K562 (cell line): ENCODE data around the gene UFC1. TPM values are rescaled to one million over a fixed set of nuclear protein-coding genes. Genes with fewer than 3 reads are reported as not detected.

Experiments used
- ASH1L ChIP-seq: fragments of 450-650 bp; IDR thresholded peaks from 2 replicates; pipeline ENCODE4 v1.6.1; 2018; ENCODE audit warnings: borderline replicate concordance, mild to moderate bottlenecking, low read depth; ENCODE audit not compliant: partially characterized antibody
- DPF2 ChIP-seq: fragments of 450-650 bp; IDR thresholded peaks from 2 replicates; pipeline ENCODE4 v1.6.1; 2016
- EHMT2 ChIP-seq: fragments of 450-650 bp; IDR thresholded peaks from 2 replicates; pipeline ENCODE4 v1.6.1; 2018; ENCODE audit warnings: antibody characterized with exemption
- FOXA3 ChIP-seq, 2 experiments: fragments of 450-650 bp in 1 of 2; sonication (generic) in 1 of 2; formaldehyde crosslinking; IDR thresholded peaks in 1 of 2; conservative IDR thresholded peaks in 1 of 2; 2 replicates each; pipeline versions ENCODE4 v1.4.0 to v1.8.0; 2020 to 2022; ENCODE audit warnings: mild to moderate bottlenecking in 2 of 2, missing genetic modification reagents in 1 of 2
- GATAD2A ChIP-seq: fragments of 450-650 bp; IDR thresholded peaks from 2 replicates; pipeline ENCODE4 v1.6.1; 2017
- HBP1 ChIP-seq: fragments of 450-650 bp; formaldehyde crosslinking; IDR thresholded peaks from 2 replicates; pipeline ENCODE4 v1.4.0; 2022; ENCODE audit warnings: missing genetic modification characterization
- MLLT1 ChIP-seq, 2 experiments: fragments of 450-650 bp; IDR thresholded peaks; 2 replicates each; pipeline ENCODE4 v1.6.1; 2016
- NBN ChIP-seq: fragments of 450-650 bp; IDR thresholded peaks from 2 replicates; pipeline ENCODE4 v1.6.1; 2016; ENCODE audit warnings: low read depth, mild to moderate bottlenecking
- NCOA1 ChIP-seq: fragments of 450-650 bp; IDR thresholded peaks from 2 replicates; pipeline ENCODE4 v1.6.1; 2016; ENCODE audit warnings: low read depth
- NRF1 ChIP-seq, 2 experiments: fragments of 450-650 bp; IDR thresholded peaks in 1 of 2; conservative IDR thresholded peaks in 1 of 2; 2 replicates each; pipeline ENCODE4 v1.6.1; 2014; ENCODE audit warnings: mild to moderate bottlenecking in 2 of 2
- SMAD2 ChIP-seq: fragments of 150-350 bp; IDR thresholded peaks from 2 replicates; pipeline ENCODE4 v1.6.1; 2014; ENCODE audit warnings: low read depth, mild to moderate bottlenecking, low read length
- SMARCA4 ChIP-seq: fragments of 450-650 bp; IDR thresholded peaks from 2 replicates; pipeline ENCODE4 v1.6.1; 2016
- SNIP1 ChIP-seq: fragments of 450-650 bp; IDR thresholded peaks from 2 replicates; pipeline ENCODE4 v1.7.1; 2017; ENCODE audit warnings: low read depth, mild to moderate bottlenecking
- STAG1 ChIP-seq: sonication (generic); formaldehyde crosslinking; IDR thresholded peaks from 2 replicates; pipeline ENCODE4 v1.5.0; 2020; ENCODE audit warnings: missing genetic modification reagents, borderline replicate concordance
- TOE1 ChIP-seq, 2 experiments: fragments of 450-650 bp in 1 of 2; sonication (generic) in 1 of 2; formaldehyde crosslinking in 1 of 2; IDR thresholded peaks; 2 replicates each; pipeline versions ENCODE4 v1.7.1 to v1.8.0; 2016 to 2022; ENCODE audit warnings: borderline replicate concordance in 2 of 2, mild to moderate bottlenecking in 2 of 2, antibody characterized with exemption in 1 of 2, inconsistent platforms in 1 of 2, low read depth in 1 of 2, missing genetic modification reagents in 1 of 2, moderate library complexity in 1 of 2
- ZBTB11 ChIP-seq, 3 experiments: fragments of 200-800 bp in 1 of 3; fragments of 250-450 bp in 1 of 3; fragments of 450-650 bp in 1 of 3; sonication (Bioruptor Pico) in 1 of 3; sonication (Bioruptor generic) in 1 of 3; formaldehyde crosslinking in 1 of 3; IDR thresholded peaks; 2 replicates each; pipeline versions ENCODE4 v1.6.1 to v1.8.0; 2016 to 2022; ENCODE audit warnings: mild to moderate bottlenecking in 2 of 3, missing genetic modification characterization in 2 of 3, missing compliant biosample characterization in 1 of 3, moderate library complexity in 1 of 3
- ZBTB2 ChIP-seq: fragments of 450-650 bp; IDR thresholded peaks from 2 replicates; pipeline ENCODE4 v1.6.1; 2016; ENCODE audit warnings: antibody characterized with exemption
- ZKSCAN1 ChIP-seq: fragments of 150-350 bp; IDR thresholded peaks from 2 replicates; pipeline ENCODE4 v1.6.1; 2016; ENCODE audit warnings: low read depth, low read length
- ZNF76 ChIP-seq: fragments of 250-450 bp; sonication (Bioruptor Pico); IDR thresholded peaks from 2 replicates; pipeline ENCODE4 v1.4.0; 2020; ENCODE audit warnings: mild to moderate bottlenecking, moderate library complexity, borderline replicate concordance
- polyA plus RNA-seq, 8 experiments: library from polyadenylated mRNA; depleted of rRNA in 4 of 8; stranded (reverse) in 5 of 8; unstranded in 3 of 8; fragments of >200 nt; fragmentation: Nextera tagmentation in 2 of 8; fragmentation: Illumina TruSeq in 1 of 8; extraction: Ambion mirVana in 2 of 8; extraction: Trizol in 1 of 8; gene quantifications; 2 replicates each; pipeline versions ENCODE4 v1.2.1 to v1.2.3, GENCODE V29; 2011 to 2014; ENCODE audit warnings: inconsistent platforms in 1 of 8, missing spikeins in 1 of 8
- total RNA-seq, 7 experiments: library from RNA; depleted of rRNA in 6 of 7; stranded (reverse); fragments of >200 nt in 6 of 7; fragmentation: Illumina TruSeq in 2 of 7; extraction: Trizol in 2 of 7; gene quantifications; 2 replicates each; pipeline versions ENCODE4 v1.2.1 to v1.2.3, GENCODE V29; 2011 to 2021; ENCODE audit warnings: low replicate concordance in 1 of 7

Gene UFC1
- total and polyA plus RNA-seq, 9 of the 15 experiments (the other 6 are each of a cell fraction or from before 2014, with no cell fraction given) = 92.8 to 220 (median 161) TPM

- TF ChIP-seq ASH1L (peak; percentile 40), DPF2 (peak; percentile 70; the same call in 1 of the 2 replicates), STAG1 (CRISPR knock-in tag) (no peak), ZBTB2 (peak; percentile 69), SMAD2 (no peak), HBP1 (CRISPR knock-in tag) (peak; percentile 66; the same call in 1 of the 2 replicates), NCOA1 (0 out of 2 replicates have a peak, but pooled peaks have one; percentile 15), FOXA3 (CRISPR knock-in tag; conservative IDR thresholded peaks at IDR 0.05 in 1 of 2, IDR thresholded peaks at IDR 0.05 in 1 of 2) (no peak), EHMT2 (peak; percentile 32; the same call in 1 of the 2 replicates), TOE1 (IDR thresholded peaks at IDR 0.05; ENCODE audit: borderline replicate concordance) (peak; percentile 73; the same call in 1 of the 2 replicates), TOE1 (CRISPR knock-in tag; IDR thresholded peaks at IDR 0.05; ENCODE audit: borderline replicate concordance, low read depth) (no peak), NBN (peak; percentile 79; the same call in 1 of the 2 replicates), MLLT1 (IDR thresholded peaks at IDR 0.05) (peak; percentile 67 to 89), SMARCA4 (peak; percentile 55; the same call in 1 of the 2 replicates), ZKSCAN1 (no peak), GATAD2A (peak; percentile 44; the same call in 1 of the 2 replicates), ZBTB11 (CRISPR knock-in tag; IDR thresholded peaks at IDR 0.05) (no peak), ZNF76 (CRISPR knock-in tag) (no peak), NRF1 (conservative IDR thresholded peaks at IDR 0.05 in 1 of 2, IDR thresholded peaks at IDR 0.05 in 1 of 2) (no peak), SNIP1 (0 out of 2 replicates have a peak, but pooled peaks have one; percentile 13)
These were observed 22.0 kb upstream of the UFC1 start (continued) for GRCh38 chr1:161131523-161132409.
